ENCODE results near the gene RFC4. TPM values are rescaled to one million over a fixed set of nuclear protein-coding genes. Genes with fewer than 3 reads are reported as not detected.
"Not testable (repeated sequence)": the region's sequence is repeated elsewhere in the genome, so short reads cannot be mapped to it uniquely, and the experiment has no call there.

RFC4 gene
- total RNA-seq, 4 donors from 2014 or later = 5.4 to 14.2 (median 11.8) TPM

DNA sequence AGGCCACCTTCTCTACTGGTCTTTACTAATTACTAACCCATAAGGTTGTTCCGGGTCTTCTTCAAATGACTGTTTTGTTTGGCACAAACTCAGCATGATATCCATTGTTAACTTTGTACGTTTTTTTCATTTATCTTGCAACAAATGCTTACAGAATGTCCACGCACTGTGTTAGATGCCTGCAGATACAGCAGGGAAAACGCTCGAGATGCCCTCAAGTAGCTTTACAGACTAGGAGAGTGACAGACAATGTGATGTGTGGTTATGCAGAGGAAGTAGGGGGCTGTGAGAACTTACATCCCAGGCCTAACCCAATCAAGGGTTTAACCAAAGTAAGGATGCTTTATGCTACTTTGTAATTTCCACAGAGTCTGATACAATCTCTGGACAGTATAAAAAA is 949 bp upstream of the RFC4 start:
- H3K9me3 ChIP-seq = no peaks in the 10 kb centered on the region
- no peak for DNase-seq (ENCODE audit: low spot score in 2 of 2)
- H3K27me3 ChIP-seq = no peaks in the 10 kb centered on the region
- H3K27ac ChIP-seq = peak overlapping the region in 1 of 4 donors; percentile 84
- WGBS, 2 donors = 32 to 39% methylated on average over 5 of the region's 5 CpGs
- peaks cover 0 to 19% (median 0%) of the 10 kb centered on the region in 3 donors for H3K36me3 ChIP-seq
- peaks cover 0 to 22% (median 7%) of the 10 kb centered on the region in 4 donors for H3K4me1 ChIP-seq
- peak overlapping the region in 1 of 4 donors; percentile 71 for H3K4me3 ChIP-seq
- TF ChIP-seq EP300 (IDR thresholded peaks at IDR 0.05) (no peak), POLR2A (IDR thresholded peaks at IDR 0.05) (no peak)
- TF ChIP-seq, protein P1, sequence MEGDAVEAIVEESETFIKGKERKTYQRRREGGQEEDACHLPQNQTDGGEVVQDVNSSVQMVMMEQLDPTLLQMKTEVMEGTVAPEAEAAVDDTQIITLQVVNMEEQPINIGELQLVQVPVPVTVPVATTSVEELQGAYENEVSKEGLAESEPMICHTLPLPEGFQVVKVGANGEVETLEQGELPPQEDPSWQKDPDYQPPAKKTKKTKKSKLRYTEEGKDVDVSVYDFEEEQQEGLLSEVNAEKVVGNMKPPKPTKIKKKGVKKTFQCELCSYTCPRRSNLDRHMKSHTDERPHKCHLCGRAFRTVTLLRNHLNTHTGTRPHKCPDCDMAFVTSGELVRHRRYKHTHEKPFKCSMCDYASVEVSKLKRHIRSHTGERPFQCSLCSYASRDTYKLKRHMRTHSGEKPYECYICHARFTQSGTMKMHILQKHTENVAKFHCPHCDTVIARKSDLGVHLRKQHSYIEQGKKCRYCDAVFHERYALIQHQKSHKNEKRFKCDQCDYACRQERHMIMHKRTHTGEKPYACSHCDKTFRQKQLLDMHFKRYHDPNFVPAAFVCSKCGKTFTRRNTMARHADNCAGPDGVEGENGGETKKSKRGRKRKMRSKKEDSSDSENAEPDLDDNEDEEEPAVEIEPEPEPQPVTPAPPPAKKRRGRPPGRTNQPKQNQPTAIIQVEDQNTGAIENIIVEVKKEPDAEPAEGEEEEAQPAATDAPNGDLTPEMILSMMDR (IDR thresholded peaks at IDR 0.05) = no peak

DNA sequence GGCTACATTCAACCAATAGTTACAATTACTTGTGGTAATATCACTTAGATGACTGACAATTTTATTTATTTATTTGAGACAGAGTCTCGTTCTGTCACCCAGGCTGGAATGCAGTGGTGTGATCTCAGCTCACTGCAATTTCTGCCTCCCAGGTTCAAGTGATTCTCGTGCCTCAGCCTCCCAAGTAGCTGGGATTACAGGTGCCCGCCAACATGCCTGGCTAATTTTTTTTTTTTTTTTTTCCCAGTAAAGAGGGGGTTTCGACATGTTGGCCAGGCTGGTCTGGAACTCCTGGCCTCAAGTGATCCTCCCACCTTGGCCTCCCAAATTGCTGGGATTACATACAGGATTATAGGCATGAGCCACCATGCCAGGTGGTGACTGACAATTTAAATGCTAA is 2.8 kb downstream of the RFC4 start:
- peaks cover 0 to 55% (median 0%) of the 10 kb centered on the region in 3 donors for H3K36me3 ChIP-seq
- not testable (repeated sequence) for H3K27me3 ChIP-seq; H3K27ac ChIP-seq; DNase-seq (ENCODE audit: low spot score in 2 of 2); H3K4me3 ChIP-seq; H3K9me3 ChIP-seq
- WGBS, 2 donors = 88 to 89% methylated on average over 4 of the region's 4 CpGs
- peaks cover 0 to 22% (median 7%) of the 10 kb centered on the region in 4 donors for H3K4me1 ChIP-seq

DNA sequence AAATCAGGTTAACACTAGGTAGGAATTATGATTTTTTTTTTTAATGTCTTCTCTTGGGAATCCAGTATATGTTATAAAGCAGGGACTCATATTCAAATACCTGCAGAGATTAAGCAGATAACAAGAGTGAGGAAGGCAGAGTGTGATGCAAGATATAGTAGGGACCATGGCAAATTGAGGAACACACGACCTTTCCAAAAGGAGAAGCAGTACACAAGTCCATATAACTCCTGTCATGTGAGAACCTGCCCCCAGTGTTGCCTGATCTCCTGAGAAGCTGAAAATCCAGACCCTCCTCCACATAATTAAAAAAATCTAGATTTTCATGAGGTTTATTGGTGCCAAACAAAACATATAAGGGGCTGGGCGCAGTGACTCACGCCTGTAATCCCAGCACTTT is 3.6 kb downstream of the RFC4 start:
- Histone ChIP-seq H3K27me3 (no peaks in the 10 kb centered on the region), H3K27ac (no peak overlapping the region), H3K9me3 (no peaks in the 10 kb centered on the region), H3K4me3 (no peak overlapping the region), H3K36me3 (peaks cover 0 to 60% (median 0%) of the 10 kb centered on the region in 3 donors), H3K4me1 (peaks cover 0 to 22% (median 7%) of the 10 kb centered on the region in 4 donors)
- DNase-seq (ENCODE audit: low spot score in 2 of 2) = no peak
- TF ChIP-seq POLR2A (IDR thresholded peaks at IDR 0.05) = no peak
- TF ChIP-seq, protein P1 (IDR thresholded peaks at IDR 0.05) = no peak
- no peak for TF ChIP-seq EP300 (IDR thresholded peaks at IDR 0.05)
- WGBS, 2 donors = 84 to 88% methylated on average over 3 of the region's 3 CpGs

DNA sequence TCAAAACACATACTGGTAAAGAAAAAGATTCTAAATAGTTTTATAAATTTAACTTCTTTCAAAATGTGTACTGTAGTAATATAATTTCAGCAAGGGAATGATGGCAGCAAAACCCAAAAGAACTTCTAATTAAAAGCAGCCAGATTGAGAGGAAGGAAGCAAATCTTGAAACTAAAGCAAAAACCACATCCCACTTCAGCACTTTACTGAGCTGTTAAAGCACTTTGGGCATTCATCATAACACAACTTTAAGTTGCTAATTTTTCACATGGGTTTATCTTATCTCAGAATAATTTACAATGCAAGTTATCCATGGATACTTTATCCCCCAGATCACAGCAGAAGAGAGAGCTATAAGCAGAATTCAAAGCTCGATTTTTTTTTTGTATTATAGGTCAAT is 6.0 kb downstream of the RFC4 start:
- Histone ChIP-seq H3K27me3 (no peaks in the 10 kb centered on the region), H3K36me3 (peaks cover 3 to 79% (median 11%) of the 10 kb centered on the region in 3 donors), H3K4me3 (no peak overlapping the region), H3K27ac (no peak overlapping the region), H3K4me1 (peaks cover 0 to 8% (median under 1%) of the 10 kb centered on the region in 4 donors), H3K9me3 (no peaks in the 10 kb centered on the region)
- DNase-seq (ENCODE audit: low spot score in 2 of 2) = no peak
- no peak for TF ChIP-seq EP300 (IDR thresholded peaks at IDR 0.05)
- TF ChIP-seq, protein P1 (IDR thresholded peaks at IDR 0.05) = no peak
- no peak for TF ChIP-seq POLR2A (IDR thresholded peaks at IDR 0.05)
- WGBS, 2 donors = 93 to 96% methylated on average over 1 of the region's 1 CpG

DNA sequence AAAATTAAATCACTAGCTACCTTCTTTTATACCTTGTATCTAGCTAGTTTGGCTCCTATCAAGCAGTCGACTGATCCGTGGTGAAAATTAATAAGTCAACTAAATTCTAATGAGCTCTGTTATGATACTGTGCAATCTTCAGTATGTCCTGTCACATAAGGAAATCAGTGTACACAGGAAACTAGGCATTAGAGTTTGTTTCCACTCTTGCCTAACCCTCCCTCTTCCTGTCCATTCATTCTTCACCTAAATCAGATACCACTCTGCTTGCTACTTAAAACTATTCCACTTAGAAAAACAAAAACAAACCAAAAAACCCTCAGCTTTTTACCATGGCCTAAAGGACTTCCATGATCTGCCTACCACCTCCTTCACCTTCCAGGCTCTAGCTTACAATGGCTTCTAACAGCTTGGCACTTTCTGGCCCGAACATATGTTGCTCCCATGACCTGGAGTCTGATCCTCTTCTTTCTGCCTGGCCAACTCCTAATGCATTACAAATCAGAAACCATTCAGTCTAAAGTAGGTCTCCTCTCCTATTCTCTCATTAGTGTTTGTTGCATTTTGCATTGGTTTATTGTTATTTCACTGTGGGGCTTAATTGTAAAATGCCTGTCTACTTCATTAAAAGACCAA is 7.9 kb downstream of the RFC4 start:
- TF ChIP-seq POLR2A (IDR thresholded peaks at IDR 0.05) (no peak), EP300 (IDR thresholded peaks at IDR 0.05) (no peak)
- TF ChIP-seq, protein P1 (IDR thresholded peaks at IDR 0.05) = no peak
- 94% methylated on average over 3 of the region's 3 CpGs for WGBS, 2 donors
- H3K36me3 ChIP-seq = peaks cover 3 to 76% (median 11%) of the 10 kb centered on the region in 3 donors

More for the DNA sequence above, 7.9 kb downstream of the RFC4 start:
- Histone ChIP-seq H3K4me3 (no peak overlapping the region), H3K27me3 (no peaks in the 10 kb centered on the region), H3K4me1 (no peaks in the 10 kb centered on the region), H3K27ac (no peak overlapping the region), H3K9me3 (no peaks in the 10 kb centered on the region)
- DNase-seq (ENCODE audit: low spot score in 2 of 2) = no peak

Measured in tibial nerve (tissue), 4 donors.